Kidney glomerular epithelial cell (primary cell): ENCODE measurements around the gene ZNF519.
A peak's percentile ranks its signal among the peaks of the same experiment; 100 is the strongest.
"Not testable (repeated sequence)": the region's sequence is repeated elsewhere in the genome, so short reads cannot be mapped to it uniquely, and the experiment has no call there.

ENCODE experiments used
- DNase-seq: peaks from one replicate; lab custom pipeline; 2025; lab: John Stamatoyannopoulos, UW

The ZNF519 gene

DNA sequence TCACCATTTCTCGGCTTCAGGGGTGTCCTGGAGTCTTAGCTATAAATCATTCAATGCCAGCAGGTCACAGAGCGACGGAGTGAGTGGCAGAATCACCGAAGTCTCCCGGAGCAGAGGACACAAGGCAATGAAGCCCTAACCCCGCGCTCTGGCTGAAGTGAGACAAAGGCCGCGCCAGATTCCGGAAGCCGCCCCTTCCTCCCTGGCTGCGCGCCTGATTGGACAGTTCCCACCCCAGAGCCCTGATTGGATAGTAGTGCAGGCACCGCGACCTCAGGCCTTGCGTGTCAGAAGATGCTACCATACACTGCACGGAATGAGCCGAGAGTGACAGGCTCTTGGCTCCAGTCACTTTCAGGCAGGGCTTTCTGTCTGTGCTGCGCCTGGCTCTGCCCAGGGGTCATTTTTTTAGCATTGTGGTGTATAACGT is at the start of gene ZNF519:
Gene ZNF519 (minus strand): TSS at position 165 of the 430 bp plus-strand sequence. CDS start 158 bp downstream, at position 7.
- peak; percentile 92 for DNase-seq

DNA sequence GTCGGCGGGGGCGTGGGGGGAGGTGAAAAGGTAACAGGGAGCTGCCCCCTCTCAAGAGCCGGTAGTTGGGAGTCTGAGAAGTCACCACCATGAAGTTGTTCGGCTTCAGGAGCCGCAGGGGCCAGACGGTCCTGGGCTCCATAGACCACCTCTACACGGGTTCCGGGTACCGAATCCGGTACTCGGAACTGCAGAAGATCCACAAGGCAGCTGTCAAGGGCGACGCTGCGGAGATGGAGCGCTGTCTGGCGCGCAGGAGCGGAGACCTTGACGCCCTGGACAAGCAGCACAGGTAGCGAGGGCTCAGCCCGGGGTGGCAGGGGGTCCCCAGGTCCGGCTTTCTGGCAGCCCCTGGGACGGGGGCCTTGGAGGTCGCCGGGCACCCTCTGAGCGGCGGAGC is 47.1 kb upstream of the ZNF519 start:
- DNase-seq, result no peak

DNA sequence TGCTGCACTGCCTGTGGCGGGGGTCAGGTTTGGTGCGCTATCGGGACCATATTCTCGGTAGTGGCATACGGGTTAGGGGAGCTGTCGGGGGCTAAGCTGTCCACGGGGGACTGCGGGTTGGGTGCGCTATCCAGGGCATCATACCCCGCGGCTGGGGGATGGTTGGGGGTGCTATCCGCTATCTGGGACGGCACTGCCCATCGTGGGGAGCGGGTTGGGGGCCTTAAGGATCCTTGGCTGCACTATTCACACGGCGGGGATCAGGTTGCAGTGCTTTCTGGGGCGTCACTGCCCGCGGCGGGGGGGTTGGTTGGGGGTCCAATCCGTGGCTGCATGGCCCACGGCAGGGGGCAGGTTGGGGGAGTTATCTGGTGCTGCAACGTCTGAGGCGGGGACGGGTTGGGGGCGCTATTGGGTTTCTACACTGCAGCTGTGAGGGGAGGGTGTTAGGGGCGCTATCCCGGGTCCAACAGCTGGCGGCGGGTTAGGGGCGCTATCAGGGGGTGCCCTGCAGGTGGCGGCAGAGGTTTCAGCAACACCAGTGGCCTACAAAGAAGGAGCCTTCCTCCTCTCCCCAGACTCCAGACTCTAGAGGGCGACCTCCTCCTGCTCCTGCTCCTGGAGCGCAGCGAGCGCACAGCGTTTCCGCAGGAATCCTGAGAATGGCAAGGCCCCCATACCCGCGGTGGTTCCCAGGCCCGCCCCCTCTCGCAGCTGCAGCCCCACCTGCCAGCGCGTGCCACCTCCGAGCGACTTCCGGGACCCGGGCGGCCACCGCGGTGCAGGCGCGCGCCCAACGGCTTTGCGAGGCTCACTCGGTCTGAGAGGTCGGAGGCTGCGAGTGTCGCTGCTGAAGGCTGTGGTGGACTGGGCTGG is 46.3 kb upstream of the ZNF519 start:
- DNase-seq, result peak; percentile 59

DNA sequence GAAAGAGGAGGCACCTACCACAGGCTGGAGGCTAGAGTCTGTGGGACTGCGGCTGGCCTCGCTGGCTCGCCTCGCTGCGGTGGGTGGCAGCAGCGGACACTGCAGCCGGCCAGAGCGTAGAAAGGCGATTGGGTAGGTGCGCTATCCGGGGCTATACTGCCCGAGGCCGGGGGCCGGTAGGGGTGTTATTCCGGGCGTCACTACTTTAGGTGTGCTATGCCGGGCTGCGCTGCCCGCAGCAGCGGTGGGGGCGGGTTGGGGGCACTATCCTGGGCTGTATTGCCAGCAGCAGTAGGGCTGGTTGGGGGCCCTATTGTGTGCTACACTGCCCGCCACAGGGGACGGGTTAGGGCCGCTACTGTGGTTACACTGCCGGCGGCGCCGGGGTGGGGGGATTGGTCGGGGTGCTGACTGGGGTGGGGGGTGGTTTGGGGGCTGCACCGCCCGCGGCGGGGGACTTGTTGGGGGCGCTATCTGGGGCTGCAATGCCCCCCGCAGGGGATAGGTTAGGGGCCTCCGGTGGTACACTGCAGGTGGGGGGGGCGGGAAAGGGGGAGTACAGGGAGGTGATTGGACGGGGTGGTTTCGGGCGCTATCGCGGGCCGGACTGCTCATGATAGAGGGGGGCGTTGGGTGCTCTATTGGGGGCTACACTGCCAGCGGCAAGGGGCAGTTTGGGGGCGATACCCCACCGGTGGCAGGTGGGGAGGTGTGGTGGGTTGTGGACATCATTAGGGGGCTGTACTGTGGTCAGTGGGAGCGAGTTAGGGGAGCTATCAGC is 45.5 kb upstream of the ZNF519 start:
- DNase-seq, result not testable (repeated sequence)

DNA sequence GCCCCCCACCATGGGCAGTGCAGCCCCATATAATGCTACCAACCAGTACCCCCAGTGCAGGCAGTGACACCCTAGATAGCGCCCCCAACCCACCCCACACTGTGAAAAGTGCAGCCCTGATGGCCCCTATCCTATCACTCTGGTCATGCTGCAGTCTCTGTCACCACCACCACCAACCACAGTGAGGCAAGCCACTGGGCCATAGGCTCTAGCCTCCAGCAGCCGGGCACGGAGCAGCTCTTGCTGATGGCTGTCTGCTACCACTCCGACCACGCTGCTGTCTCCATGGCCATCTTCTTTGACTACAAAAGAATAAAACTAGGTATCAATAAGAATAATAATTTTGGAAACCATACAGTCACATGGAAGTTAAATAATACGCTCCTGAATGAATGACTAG is 43.2 kb upstream of the ZNF519 start:
- not testable (repeated sequence) for DNase-seq

DNA sequence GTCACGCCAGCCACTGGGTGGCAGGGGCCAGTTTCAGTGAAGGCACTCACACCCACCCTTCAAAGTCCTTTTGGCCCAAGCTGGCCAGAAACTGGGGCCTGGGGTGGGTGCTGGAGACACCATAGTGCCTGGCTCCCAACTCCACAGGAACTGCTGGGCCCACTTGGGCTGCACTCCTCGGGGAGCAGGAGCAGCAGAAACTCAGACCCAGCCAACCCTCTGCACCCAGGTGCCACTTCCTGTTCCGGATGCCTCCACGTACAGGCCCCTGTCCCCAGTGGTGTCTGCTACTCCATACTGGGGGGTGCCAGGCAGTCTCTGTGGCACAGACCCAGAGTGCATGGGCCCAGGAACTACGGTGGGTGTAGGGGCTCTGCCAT is 42.5 kb upstream of the ZNF519 start:
- no peak for DNase-seq

DNA sequence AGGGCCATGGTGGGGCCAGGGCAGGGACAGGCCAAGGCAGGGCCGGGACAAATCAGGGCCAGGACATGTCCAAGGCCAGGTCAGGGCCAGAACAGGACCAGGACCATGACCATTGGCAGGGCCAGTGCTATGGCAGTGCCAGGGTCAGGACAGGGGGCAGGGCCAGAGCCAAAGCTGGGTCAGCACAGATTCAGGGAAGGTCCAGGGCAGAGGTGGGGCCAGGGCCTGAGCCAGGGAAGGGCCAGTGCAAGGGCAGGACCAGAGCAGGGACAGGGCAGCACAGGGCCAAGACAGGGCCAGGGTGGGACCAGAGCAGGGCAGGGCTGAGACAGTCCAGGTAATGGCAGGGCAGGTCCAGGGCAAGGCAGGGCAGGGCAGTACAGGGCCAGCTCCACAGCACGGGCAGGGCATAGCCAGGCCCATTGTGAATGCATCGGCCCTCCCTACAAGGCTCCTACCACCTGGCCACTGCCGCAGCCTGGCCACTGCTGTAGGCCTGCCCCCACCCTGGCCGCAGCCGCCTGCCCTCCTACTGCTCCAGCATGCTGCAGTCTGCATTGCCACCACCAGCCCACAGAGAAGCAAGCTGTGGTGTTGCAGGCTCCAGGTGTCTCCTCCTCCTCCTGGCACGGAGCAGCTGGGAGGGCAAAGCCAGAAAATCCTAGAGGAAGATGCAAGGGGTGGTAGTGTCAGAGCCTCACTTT is 41.9 kb upstream of the ZNF519 start:
- DNase-seq, result not testable (repeated sequence)

DNA sequence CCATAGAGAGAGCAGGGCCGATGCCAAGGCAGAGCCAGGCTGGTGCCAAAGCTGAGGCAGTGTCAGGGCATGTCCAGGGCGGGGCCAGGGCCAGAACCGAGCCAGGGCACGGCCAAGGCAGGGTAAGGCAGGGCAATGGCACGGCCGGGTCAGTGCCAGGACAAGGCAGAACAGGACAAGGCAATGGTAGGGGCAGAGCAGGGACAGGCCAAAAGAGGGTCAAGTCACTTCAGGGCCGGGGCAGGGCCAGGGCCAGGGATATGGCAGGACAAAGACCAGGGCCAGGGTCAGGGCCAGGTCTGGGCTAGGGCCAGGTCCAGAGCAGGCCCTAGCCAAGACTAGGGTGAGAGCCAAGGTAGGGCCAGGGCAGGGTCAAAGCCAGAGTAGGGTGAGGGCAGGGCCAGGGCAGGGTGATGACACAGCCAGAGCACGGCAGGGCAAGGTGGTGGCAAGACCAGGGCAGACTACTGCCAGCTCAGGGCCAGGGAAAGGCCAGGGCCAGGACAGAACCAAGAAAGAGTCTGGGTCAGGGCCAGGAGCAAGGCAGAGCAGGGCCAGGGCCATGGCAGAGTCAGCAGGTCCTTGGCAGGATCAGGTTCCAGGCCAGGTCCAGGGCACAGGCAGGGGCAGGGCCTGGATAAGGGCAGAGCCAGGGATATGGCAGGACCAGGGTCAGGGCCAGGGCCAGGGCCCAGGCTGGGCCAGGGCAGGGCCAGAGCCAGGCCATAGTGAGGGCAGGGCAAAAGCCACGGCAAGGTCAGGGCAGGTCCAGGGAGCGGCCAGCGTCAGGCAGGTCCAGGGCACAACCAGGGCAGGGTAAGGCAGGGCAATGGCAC is 41.1 kb upstream of the ZNF519 start:
- not testable (repeated sequence) for DNase-seq

DNA sequence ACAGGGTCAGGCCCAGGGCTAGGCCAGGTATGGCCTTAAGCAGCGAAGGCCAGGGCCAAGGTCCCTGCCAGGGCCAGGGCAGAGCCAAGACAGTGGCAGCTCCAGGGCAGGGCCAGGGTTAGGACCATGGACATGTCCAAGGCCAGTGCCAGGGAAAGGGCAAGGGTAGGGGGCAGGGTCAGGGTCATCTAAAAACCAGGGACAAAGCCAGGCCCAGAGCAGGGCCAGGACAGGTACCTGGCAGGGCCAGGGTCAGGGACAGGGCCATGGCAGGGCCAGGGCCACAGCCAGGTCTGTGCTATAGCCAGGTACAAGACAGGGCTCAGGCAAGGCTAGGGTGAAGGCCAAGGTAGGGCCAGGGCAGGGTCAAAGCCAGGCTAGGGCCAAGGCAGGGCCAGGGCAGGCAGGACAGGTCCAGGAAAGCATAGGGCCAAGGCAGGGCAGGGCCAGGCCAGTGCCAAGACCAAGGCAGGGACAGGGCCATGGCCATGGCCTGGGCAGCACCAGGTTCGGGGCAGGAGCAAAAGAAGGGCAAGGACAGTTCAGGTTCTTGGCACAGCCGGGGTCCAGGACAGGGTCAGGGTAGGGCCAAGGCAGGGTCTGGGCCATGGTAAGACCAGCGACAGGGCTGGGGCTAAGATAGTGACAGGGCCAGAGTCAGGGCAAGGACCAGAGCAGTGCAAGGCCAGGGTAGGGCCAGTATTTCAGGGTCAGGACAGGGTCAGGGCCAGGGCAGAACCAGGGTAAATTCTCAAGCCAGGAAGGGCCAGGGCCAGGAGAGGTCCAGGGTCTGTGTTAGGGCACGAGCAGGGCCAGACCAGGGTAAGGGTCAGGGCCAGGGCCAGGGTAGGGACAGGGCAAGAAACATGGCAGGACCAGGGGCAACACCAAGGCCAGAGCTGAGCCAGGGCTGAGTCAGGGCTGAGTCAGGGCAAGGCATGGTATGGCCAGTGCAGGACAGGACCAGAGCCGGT is 40.2 kb upstream of the ZNF519 start:
- not testable (repeated sequence) for DNase-seq

DNA sequence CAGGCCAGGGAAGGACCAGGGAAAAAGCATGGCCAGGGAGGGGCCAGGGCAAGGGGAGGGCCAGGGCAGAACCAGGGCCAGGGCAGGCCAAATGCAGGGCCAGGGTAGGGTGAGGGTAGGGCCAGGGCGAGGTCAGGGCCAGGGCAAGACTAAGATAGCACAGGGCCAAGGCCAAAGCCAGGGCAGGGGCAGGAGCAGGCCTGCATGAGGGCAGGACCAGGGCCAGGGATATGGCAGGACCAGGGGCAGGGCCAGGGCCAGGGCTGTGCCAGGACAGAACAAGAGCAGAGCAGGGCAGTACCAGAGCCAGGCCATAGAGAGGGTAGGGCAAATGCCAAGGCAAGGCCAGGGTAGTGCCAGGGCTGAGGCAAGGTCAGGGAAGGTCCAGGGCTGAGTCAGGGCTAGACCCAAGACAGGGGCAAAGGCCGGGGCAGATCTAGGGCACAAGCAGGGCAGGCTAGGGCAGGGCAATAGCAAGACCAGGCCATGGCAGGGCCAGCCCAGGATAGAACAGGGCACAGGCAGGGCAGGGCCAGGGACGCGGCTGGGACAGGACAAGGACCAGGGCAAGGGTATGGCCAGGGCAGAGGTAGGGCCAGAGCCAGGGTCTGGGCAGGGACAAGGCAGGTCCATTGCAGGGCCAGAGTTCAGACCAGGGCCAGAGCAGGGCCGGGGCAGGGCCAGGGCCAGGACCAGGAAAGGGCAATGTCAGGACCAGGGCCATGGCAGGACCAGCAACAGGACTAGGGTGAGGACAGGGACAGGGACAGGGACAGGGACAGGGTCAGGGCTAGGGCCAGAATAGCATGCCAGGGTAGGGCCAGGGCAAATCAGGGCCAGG is 39.3 kb upstream of the ZNF519 start:
- DNase-seq, result not testable (repeated sequence)

DNA sequence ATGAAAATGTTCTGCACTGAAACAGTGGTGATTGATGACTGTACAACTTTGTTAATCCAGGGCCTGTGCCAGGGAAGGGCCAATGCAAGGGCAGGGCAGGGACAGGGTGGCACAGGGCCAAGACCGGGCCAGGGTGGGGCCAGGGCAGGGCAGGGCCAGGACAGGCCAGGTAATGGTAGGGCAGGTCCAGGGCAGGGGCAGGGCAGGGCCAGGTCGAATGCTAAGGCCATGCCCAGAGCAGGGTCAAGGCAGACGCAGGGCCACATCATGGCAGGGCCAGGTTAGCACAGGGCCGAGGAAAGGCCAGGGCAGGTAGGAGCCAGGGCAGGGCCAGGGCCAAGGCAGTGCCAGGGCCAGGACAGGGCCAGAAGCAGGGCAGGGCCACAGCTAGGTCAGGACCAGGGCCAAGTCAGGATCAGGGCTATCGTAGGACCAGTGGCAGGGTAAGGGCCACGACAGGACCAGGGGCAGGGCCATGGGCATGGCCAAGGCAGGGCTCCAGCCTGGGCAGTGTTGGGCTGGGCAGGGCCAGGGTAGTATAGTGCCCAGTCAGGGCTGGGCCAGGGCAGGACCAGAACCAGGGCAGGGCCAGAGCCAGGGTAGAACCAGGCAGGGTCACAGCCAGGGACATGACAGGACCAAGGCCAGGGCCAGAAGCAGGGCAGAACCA is 38.3 kb upstream of the ZNF519 start:
- DNase-seq, result not testable (repeated sequence)

DNA sequence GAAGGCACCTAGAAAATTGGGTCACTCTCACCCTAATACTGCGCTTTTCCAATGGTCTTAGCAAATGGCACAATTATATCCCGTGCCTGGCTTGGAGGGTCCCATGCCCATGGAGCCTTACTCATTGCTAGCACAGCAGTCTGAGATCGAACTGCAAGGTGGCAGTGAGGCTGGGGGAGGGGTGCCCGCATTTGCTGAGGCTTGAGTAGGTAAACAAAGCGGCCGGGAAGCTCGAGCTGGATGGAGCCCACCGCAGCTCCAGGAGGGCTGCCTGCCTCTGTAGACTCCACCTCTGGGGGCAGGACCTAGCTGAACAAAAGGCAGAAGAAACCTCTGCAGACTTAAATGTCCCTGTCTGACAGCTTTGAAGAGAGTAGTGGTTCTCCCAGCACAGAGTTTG is 30.7 kb upstream of the ZNF519 start:
- DNase-seq, result not testable (repeated sequence)

DNA sequence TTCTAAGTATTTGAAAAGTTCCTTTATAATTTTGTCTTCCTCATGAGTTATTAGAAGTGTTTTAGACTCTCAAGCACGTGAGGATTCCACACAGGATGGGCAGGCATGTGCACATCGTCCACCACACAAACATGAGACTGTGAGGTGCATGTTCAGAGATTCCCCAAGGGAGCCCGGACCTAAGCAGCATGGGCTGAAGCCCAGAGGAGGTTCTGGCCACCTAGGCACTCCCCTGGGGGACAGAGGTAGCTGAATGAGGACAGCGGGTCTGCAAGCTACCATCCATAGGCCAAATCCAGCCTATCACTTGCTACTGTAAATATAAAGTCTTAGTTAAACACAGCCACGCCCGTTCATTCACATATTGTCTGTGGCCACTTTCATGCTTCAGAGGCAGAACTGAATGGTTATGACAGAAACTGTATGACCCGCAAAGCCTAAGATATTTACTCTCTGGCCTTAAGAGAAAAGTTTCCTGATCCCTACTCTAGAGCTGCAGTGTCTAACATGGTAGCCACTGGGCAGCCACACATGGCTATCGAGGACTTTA is 19.4 kb upstream of the ZNF519 start:
- not testable (repeated sequence) for DNase-seq

DNA sequence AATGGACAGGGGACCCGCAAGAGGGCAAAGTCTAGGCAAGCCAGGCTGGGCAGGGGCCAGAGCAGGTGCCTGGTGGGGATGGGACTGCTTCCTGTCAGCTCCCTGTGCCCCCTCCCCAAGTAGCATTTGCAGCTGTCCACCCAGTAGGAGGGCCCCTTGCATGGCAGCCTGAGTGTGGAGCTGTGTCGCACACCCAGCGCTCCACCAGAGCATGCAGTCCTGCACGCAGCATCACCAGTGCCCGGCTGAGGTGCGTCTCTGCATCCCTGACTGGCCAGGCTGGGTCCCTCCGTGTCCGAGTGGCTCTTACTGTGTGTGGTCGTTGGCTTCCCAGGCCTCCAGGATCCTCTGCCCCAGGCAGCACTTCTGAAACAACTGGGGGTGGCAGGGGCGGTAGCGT is 18.5 kb upstream of the ZNF519 start:
- not testable (repeated sequence) for DNase-seq

DNA sequence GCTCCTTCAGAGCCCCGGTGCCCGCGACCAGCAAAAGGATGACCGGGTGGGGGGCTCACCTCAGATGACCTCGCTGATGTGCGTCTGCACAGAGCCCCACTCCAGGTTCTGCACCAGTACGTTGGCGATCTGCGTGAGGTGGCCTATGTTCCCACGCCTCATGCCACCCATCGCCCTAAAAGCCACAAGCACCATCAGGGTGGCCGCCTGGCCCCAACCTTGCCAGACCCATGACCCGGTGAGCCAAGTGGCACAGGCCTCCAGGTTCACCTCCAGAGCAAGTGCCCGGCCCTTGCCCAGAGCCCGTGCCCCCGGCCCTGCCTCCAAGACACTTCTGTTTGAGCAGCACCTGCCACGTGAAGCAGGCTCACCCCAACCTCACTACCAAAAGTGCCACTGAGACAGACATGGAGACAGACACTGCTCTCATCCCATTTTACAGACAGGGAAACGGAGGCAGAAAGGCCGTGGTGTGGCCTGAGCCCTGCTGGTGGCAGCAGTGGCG is 17.7 kb upstream of the ZNF519 start:
- DNase-seq, result not testable (repeated sequence)

DNA sequence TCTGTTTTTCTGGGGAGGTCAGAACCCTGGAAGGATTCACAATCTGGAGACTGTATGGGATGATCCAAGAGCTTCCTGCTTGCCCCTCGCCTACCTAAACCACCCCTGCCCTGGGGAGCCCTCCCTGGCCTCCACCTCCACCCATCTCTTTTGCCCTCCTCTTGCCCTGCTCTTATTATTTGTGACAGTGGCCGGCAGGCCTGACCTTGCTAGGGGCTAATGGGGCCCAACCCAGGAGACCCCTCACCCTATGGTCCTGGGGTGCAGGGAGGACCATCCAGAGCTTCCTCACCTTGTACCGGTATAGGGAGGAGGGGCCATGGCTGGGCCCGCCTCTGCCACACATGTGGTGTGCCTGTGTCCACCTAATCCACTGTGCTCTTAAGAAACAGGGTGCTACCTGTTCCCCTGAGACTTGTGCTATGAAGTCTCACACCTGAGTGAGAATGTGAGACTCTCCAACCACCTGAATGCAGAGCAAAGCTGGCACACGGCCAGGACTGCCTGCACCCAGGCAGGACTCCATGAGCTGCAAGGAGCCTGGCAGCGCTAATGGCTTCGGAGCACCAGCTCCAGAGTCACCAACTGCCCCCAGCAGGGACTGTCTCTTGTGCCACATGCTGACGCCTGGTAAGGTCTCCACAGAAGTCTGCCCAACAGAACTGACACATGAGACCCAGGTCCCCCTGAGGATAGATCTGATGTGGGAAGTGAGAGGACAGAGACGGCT is 17.1 kb upstream of the ZNF519 start:
- not testable (repeated sequence) for DNase-seq
